Esophagus squamous epithelium (tissue), 4 donors: ENCODE measurements around the gene MAP1B.

Experiments used
- POLR2A ChIP-seq, 4 donors: fragments of 450-650 bp; IDR thresholded peaks; one replicate each; pipeline ENCODE4 v1.6.1; 2017; ENCODE audit warnings: antibody characterized with exemption in 4 of 4, mild to moderate bottlenecking in 4 of 4, moderate library complexity in 3 of 4
- TF ChIP-seq, protein P1 (sequence below), 6 experiments: fragments of 450-650 bp in 4 of 6; fragments of 200-600 bp in 2 of 6; sonication (generic) in 2 of 6; IDR thresholded peaks; one replicate each; pipeline ENCODE4 v1.5.1; 2016 to 2019; ENCODE audit warnings: antibody characterized with exemption in 6 of 6, mild to moderate bottlenecking in 4 of 6, moderate library complexity in 4 of 6

DNA sequence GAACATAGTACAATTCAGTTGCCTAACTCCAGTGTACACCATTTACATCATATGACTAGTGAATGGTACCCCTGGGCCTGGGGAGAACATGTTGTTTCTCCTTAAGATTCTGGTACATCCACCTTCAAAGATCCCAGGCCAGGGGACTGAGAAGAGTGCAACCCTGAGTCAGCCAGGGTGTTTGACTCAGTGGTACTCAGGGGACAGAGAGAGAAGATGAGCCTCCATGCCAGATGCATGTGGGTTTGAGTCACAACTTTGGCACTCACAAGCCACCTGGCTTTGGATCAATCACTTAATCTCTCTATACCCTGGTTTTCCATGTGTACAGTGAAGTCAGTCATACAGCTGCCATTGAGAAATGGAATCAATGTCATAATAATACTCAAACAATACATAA is 53.7 kb downstream of the MAP1B start:
- TF ChIP-seq, protein P1, sequence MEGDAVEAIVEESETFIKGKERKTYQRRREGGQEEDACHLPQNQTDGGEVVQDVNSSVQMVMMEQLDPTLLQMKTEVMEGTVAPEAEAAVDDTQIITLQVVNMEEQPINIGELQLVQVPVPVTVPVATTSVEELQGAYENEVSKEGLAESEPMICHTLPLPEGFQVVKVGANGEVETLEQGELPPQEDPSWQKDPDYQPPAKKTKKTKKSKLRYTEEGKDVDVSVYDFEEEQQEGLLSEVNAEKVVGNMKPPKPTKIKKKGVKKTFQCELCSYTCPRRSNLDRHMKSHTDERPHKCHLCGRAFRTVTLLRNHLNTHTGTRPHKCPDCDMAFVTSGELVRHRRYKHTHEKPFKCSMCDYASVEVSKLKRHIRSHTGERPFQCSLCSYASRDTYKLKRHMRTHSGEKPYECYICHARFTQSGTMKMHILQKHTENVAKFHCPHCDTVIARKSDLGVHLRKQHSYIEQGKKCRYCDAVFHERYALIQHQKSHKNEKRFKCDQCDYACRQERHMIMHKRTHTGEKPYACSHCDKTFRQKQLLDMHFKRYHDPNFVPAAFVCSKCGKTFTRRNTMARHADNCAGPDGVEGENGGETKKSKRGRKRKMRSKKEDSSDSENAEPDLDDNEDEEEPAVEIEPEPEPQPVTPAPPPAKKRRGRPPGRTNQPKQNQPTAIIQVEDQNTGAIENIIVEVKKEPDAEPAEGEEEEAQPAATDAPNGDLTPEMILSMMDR (IDR thresholded peaks at IDR 0.05) = no peak
- TF ChIP-seq POLR2A (IDR thresholded peaks at IDR 0.05) = no peak
